Ishikawa (cell line): ENCODE measurements around the gene CCDC188.

Experiments used
- CEBPB ChIP-seq: IDR thresholded peaks from 2 replicates; pipeline ENCODE4 v1.6.1; 2012
- CREB1 ChIP-seq: IDR thresholded peaks from 2 replicates; pipeline ENCODE4 v1.6.1; 2012; ENCODE audit warnings: low read depth
- EGR1 ChIP-seq: IDR thresholded peaks from 2 replicates; pipeline ENCODE4 v1.6.1; 2012
- EP300 ChIP-seq: IDR thresholded peaks from 2 replicates; pipeline ENCODE4 v1.6.1; 2012; ENCODE audit warnings: borderline replicate concordance
- FOXM1 ChIP-seq: IDR thresholded peaks from 2 replicates; pipeline ENCODE4 v1.6.1; 2012; ENCODE audit warnings: low read depth, borderline replicate concordance
- NFIC ChIP-seq: IDR thresholded peaks from 2 replicates; pipeline ENCODE4 v1.6.1; 2012
- RAD21 ChIP-seq: IDR thresholded peaks from 2 replicates; pipeline ENCODE4 v1.6.1; 2012; ENCODE audit warnings: low read depth
- REST ChIP-seq: IDR thresholded peaks from 2 replicates; pipeline ENCODE4 v1.6.1; 2012; ENCODE audit warnings: low read depth, mild to moderate bottlenecking
- TAF1 ChIP-seq: IDR thresholded peaks from 2 replicates; pipeline ENCODE4 v1.6.1; 2012; ENCODE audit warnings: low read depth, mild to moderate bottlenecking
- TCF12 ChIP-seq: IDR thresholded peaks from 2 replicates; pipeline ENCODE4 v1.6.1; 2012; ENCODE audit warnings: low read depth
- TEAD4 ChIP-seq: IDR thresholded peaks from 2 replicates; pipeline ENCODE4 v1.6.1; 2012
- YY1 ChIP-seq: IDR thresholded peaks from 2 replicates; pipeline ENCODE4 v1.6.1; 2012; ENCODE audit warnings: low read depth
- ZBTB7A ChIP-seq: IDR thresholded peaks from 2 replicates; pipeline ENCODE4 v1.6.1; 2012; ENCODE audit warnings: low read depth
- TF ChIP-seq, protein P1 (sequence below): IDR thresholded peaks from 2 replicates; pipeline ENCODE4 v1.6.1; 2012

Gene CCDC188

GRCh38 chr22:20188567-20188877 is 37.7 kb upstream of the CCDC188 start:
- TF ChIP-seq ZBTB7A (no peak), EP300 (no peak), REST (no peak), RAD21 (no peak), CEBPB (no peak), TCF12 (no peak), YY1 (no peak), TEAD4 (no peak)
- TF ChIP-seq, protein P1, sequence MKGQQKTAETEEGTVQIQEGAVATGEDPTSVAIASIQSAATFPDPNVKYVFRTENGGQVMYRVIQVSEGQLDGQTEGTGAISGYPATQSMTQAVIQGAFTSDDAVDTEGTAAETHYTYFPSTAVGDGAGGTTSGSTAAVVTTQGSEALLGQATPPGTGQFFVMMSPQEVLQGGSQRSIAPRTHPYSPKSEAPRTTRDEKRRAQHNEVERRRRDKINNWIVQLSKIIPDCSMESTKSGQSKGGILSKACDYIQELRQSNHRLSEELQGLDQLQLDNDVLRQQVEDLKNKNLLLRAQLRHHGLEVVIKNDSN: no peak

GRCh38 chr22:20187777-20188566 is 37.1 kb upstream of the CCDC188 start:
- TF ChIP-seq FOXM1: no peak

DNA sequence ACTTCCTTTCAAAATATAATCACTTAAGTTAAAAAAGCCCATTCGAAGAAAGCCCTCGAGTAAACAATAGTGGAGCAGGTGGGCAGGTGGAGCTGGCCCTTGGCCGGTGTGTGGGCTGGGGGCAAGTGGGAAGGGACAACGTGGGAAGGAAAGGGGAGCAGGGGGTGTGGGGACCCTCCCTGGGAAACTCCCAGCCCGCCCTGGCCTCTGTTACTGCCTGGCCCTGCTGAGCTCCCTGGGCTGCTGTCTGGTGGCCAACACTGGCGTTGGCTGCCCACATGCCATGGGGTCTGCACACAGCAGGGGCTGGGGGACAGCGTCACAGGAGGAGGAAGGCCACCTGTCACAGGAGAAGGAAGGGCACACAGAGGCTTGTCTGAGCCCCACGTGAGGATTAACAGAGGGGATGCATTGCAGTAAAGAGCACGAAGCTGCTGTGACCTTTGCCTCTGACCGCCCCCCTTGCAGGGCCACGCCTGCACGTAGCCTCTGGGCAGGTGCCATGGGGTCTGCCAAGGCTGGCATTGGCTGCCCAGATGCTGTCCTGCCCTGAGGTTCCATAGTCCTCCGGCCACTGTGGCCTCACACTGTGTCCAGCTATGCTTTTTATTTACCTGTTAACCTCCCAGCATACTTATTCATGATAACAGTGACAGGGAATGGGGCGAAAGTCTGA is 36.2 kb upstream of the CCDC188 start:
- no peak for TF ChIP-seq CREB1
- TF ChIP-seq YY1: no peak
- no peak for TF ChIP-seq ZBTB7A

DNA sequence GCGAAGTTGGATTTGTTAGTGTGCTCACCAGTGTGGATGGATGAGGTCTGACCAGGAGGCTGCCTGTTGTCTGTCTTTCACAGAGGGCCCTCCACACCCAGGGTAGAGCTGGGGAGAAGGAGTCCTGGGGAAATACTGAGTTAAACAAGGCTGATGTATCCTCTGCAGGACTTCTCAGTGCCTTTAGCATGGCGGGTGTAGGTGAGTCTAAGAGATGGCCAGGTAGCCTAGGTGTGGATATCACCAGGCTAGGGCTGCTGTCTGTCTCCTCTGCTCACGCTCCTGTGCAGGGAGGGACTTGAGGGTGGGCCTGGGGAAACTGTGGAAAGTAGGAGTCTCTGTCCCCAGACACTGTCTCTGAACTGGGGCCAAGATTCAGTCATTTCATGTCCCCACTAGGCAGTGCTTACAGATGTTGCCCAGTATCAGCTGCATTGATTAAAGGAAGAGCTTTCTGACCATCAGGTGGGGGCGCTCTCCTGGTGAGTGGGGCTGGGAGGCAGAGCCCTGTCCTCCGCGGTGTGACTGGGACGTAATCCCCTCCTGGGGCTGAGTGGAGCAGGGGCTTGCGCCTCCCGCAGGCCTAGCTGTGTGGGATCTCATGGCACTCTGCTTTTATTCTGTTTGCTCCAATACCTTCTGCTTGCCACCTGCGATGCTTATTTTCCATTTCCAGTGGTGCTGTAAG is 35.5 kb upstream of the CCDC188 start:
- no peak for TF ChIP-seq CEBPB
- TF ChIP-seq FOXM1: no peak
- TF ChIP-seq NFIC: no peak

- TF ChIP-seq EGR1: no peak
- no peak for TF ChIP-seq YY1
- no peak for TF ChIP-seq RAD21
- no peak for TF ChIP-seq CREB1
- TF ChIP-seq, protein P1: no peak
- no peak for TF ChIP-seq ZBTB7A
- TF ChIP-seq TCF12: no peak
- no peak for TF ChIP-seq FOXM1
- TF ChIP-seq REST: no peak
Observed at GRCh38 chr22:20185750-20186149, 34.9 kb upstream of the CCDC188 start.

DNA sequence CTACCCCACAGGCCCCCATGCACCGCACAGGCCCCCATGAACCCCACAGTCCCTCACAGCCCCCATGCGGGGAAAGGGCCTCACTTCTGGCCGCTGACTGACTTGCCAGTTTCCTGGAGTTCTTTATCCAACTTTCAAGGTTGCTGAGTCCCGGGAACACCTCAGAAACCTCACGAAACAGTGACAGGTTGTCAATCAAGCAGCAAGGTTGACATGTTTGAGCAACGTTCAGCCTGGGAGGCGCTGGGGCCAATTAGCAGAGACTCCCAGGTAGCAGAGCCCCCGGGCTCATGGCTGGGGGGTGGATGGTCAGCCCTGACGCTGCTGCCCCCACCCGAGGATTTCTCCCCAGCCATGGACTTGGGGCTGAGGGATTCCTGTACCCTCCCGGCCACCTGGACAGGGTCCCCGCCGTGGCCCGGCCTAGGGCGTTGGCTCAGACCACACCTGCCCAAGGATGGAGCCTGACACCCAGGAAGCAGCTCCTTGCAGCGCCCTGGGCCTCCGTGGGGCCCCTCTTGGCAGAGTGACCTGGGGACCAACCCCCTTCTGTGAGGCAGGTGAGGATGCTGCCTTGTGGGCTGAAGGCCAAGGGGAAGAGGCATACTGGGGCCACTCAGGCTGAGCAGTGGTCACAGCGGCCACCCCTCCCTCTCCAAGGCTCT is 33.8 kb upstream of the CCDC188 start:
- no peak for TF ChIP-seq RAD21
- no peak for TF ChIP-seq TAF1
- no peak for TF ChIP-seq CEBPB

DNA sequence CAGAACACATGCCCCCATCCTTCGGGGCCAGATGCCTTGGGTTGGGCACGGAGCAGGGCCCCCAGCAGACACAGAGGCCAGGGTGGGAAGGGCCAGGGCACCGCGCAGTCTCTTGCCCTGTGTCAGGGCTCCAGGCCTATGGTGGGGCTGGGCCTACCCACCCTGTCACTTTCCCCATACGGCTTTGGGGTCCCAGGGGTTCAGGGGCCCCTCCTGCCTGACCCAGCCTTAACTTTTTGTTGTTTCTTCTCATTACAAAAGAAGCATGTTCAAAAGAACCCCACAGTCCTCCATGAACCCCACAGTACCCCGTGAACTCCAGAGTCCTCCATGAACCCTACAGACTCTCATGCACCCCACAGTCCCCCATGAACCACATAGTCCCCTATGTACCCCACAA is 33.0 kb upstream of the CCDC188 start:
- TF ChIP-seq EGR1 (no peak), TAF1 (no peak)
